Skeletal muscle cell (primary cell): ENCODE measurements around the gene MAX.

Experiments
- DNase-seq: peaks from one replicate; pipeline ENCODE4 v3.0.0-alpha.2; 2010; ENCODE audit warnings: low read depth
- H3K4me3 ChIP-seq: 2 replicates; pipeline ENCODE4 v1.5.1; 2011; ENCODE audit warnings: low read depth, mild to moderate bottlenecking, control low read depth, low read length, moderate library complexity

MAX gene

DNA sequence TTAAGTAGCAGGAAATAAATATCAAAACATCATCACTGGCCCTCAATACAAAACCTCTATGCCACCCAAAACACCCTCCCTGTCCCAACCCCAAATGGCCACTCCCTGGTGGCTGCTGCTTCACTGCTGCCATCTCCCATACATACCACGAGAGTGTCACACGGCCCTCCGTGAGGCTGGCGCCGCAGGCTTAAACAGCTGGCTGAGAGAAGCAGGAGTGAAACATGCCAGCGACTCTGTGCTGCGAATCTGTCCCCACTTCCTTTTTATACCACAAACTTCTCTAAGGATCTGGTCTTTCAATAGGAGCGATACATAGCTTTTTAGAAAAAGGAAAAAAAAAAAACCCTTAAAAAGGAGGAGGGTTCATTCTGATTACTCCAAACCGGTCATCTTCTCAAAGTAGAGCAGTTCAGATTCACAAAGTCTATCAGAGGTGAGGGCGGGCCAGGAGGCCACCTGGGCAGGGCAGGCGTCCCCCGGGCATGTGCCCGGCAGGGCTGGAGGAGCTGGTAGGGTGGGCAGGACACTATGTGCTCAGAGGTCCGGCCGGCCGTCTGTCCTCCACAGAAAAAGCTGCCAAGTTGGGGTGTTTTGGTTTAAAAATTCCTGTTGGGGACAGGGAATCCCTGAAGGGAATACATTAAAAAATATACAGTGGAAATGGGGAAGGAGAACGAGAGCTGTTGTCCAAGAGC lies 26.5 kb downstream of the MAX start:
- H3K4me3 ChIP-seq: no peak overlapping the region
- DNase-seq: no peak

DNA sequence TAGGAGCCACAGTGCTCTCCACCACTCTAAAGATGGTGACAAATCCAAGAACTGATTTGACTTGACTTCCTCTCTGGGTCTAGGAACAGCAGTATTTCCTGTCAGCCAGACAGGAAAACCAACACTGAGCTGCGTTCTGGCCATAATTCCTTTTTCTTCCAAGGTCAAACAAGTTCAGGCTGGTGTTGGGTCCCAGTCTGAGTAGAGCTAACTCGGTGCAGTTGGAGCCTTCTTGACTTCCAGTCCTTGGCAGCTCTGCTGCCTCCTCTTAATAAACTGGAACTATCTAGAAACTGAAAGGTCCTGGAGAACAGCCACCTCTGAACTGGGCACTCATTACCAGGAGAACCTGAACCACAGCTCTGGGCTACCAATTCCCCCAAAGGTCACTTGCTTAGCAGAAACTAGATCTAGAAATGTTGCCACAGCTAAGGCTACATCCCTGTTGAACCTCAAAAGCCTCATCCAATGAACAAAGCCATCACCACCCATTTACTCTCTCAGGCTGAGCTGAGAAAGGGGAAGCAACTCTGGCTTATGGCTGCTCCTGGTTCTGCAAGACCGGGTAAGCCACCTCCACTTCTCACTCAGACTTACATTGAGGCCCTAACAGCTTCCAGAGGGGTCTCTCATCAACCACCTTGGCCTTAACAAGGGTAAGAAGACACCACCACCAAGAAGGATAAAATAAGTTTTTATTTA lies 27.7 kb downstream of the MAX start:
- H3K4me3 ChIP-seq: no peak overlapping the region
- DNase-seq: no peak

DNA sequence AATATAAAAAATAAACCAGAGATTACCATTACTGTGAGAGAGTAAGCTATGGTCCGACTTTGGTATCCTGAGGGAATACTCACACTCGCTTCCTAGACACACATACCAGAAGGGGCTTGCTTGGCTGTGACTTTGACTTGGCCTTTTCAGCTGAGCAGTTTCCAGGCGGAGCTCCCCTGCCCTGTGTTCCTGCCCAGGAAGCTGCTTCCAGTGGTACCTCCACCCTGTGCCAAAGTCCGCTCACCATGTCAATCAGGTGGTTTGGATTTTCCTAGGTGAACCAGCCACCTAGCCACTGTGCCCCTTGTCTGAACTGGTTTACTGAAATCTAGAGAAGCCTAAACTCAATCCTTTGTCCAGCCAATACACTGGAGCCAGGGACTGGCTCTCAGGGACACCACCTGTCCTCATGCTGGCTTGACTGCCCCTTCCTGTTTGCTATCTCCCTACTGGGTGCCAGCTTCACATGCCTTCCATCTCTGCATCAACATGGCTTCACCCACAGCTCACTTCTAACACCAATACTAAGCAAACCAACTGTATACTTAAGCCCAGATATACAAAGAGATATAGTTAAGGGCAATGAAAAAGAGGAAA lies 28.6 kb downstream of the MAX start:
- no peak for DNase-seq
- no peak overlapping the region for H3K4me3 ChIP-seq

DNA sequence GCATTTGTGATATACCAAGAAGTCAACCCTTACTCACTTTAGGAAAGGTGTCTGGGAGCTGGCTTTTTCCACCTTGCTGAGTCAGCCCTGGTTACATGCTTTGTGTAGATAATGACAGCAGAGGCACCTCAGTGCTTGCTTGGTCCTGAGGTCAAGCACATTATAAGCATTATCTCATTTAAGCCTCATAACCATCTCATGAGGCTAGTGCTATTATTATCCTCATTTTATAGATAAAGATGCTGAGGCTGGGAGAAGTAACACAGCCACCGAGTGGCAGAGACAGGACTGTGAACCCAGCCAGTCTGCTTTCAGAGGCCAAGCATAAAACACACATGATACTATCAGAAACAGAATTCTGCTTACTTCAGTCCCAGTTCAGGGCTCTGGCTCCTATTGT lies 29.4 kb downstream of the MAX start:
- DNase-seq: no peak
- H3K4me3 ChIP-seq: no peak overlapping the region

DNA sequence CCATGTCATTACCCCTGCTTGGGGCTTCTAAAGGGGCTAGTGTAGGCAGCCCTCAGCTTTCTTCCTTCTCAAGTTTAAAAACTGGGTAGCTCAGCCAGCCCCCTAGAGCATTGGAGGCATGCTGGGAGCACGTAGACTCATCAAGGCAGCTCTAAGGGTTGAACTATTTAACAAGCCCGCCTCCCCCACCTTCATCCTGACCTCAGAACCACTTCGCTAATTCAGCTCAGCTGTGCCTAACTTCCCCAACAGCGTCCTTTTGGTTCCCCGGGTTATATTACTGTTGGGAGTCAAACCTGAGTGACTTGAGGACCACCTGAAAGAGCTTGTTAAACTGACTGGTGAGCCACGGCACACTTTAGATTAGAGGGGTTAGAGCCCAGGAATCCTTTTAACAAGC lies 30.1 kb downstream of the MAX start:
- no peak for DNase-seq
- H3K4me3 ChIP-seq: no peak overlapping the region

- no peak overlapping the region for H3K4me3 ChIP-seq
- DNase-seq: no peak
Measured at GRCh38 chr14:65071544-65071943, 30.8 kb downstream of the MAX start.

GRCh38 chr14:65070471-65070976 lies 31.8 kb downstream of the MAX start:
- no peak for DNase-seq
- H3K4me3 ChIP-seq: no peak overlapping the region

GRCh38 chr14:65069874-65070413 lies 32.4 kb downstream of the MAX start:
- H3K4me3 ChIP-seq: no peak overlapping the region
- DNase-seq: no peak

DNA sequence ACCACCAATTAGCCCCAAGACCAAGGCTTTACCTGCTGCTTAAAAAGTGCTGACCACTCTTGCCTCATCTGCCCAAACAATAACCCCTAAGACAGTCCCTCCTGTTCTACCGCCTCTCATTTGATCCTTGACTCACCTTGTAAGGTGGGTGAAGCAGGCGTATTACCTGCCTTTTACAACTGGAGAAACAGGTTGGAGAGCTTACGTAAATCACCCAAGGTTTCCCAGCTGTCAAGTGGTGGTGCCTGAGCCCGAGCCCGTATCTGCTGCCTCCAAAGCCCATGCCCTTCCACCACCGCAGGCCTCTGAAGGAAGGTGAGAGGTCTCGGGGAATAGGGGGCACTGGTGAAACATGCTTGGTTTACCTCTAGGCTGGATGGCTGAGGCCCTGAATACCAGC lies 36.6 kb downstream of the MAX start:
- DNase-seq: no peak
- H3K4me3 ChIP-seq: no peak overlapping the region

- DNase-seq: no peak
- no peak overlapping the region for H3K4me3 ChIP-seq
Measured at GRCh38 chr14:65062096-65063075, 39.9 kb downstream of the MAX start.

DNA sequence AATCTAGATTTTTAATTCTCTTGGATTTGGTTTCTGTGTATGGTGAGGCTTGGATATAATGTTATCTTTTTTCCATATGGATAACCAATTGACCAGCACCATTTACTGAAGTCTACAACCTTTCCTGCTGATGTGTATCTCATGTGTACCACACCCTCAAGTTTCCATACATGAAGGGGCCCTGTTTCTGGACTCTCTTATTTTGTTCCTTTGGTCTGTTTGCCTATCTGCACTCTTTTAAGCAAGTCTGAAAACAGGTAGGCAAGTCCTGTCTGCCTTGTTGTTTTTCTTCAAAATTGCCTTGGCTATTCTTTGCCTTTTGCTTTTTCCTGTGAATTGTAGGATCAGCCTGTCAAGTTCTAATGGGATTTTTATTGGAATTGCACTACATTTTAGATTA lies 44.6 kb downstream of the MAX start:
- no peak for DNase-seq
- no peak overlapping the region for H3K4me3 ChIP-seq

- no peak for DNase-seq
- H3K4me3 ChIP-seq: no peak overlapping the region
Measured at GRCh38 chr14:65054471-65055085, 47.7 kb downstream of the MAX start.

GRCh38 chr14:65053466-65053865 lies 48.9 kb downstream of the MAX start:
- DNase-seq: no peak
- no peak overlapping the region for H3K4me3 ChIP-seq

DNA sequence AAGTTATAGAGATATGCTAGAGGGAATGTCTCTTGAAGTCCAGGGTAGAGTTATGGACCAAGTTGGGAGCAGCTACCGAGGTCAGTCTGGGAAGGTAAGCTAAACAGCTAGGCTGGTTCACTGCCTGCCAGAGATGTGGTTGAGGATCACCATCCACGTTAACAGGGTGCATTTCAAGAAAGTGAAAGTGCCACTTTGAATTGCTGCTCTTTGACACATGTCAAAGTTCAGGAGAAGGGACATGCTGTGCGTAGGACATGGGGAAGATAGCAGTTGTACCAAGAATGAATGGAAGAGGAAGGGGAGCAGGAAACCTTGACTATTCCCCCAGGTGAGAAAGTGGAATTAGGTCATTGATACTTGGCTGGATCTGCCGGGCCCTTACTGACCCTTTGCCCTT lies 49.5 kb downstream of the MAX start:
- no peak for DNase-seq
- no peak overlapping the region for H3K4me3 ChIP-seq

- DNase-seq: no peak
- no peak overlapping the region for H3K4me3 ChIP-seq
Measured at GRCh38 chr14:65045709-65046108, 56.6 kb downstream of the MAX start.

DNA sequence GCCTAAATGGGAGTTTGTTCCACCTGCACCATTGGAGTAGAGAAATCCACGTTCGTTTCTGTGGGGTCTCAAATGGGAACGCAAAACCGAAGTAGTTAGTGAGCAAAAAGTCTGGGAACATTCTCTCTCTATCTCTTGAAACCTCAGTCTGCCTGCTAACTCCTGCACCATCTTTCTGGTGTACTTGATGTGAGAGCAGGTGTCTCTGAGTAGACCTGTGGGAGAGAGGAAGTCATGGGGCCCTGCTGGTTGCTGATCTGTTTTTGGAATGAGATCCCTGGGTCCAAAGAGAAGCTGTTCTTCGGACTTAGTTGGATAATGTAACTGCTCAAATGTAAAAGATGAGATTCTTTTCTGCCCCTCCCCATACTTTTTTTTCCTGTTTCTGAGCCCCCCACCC lies 57.3 kb downstream of the MAX start:
- DNase-seq: no peak
- no peak overlapping the region for H3K4me3 ChIP-seq

GRCh38 chr14:65044596-65044959 lies 57.7 kb downstream of the MAX start:
- no peak overlapping the region for H3K4me3 ChIP-seq
- DNase-seq: no peak

- no peak overlapping the region for H3K4me3 ChIP-seq
- no peak for DNase-seq
Measured at GRCh38 chr14:65043893-65044595, 58.3 kb downstream of the MAX start.
